Measurements from ENCODE around the gene FABP7. TPM values are rescaled to one million over a fixed set of nuclear protein-coding genes. Genes with fewer than 3 reads are reported as not detected.
"Not testable (repeated sequence)": the region's sequence is repeated elsewhere in the genome, so short reads cannot be mapped to it uniquely, and the experiment has no call there.

Gene FABP7
- total and polyA plus RNA-seq, 3 experiments from 2014 or later, result not detected

- Histone ChIP-seq H3K27me3 (ENCODE audit: insufficient read depth, low read length, poor library complexity, severe bottlenecking) (no peaks in the 10 kb centered on the region), H3K4me1 (ENCODE audit: insufficient read depth, low read length) (no peaks in the 10 kb centered on the region), H3K27ac (ENCODE audit: low read depth, low read length) (no peak overlapping the region), H3K4me3 (ENCODE audit: low read length) (no peak overlapping the region), H3K9me3 (ENCODE audit: low read length) (no peaks in the 10 kb centered on the region), H3K36me3 (ENCODE audit: insufficient read depth, low read length) (no peaks in the 10 kb centered on the region)
- H3K9me3 Mint-ChIP-seq, result peaks cover 0 to 3% (median 0%) of the 10 kb centered on the region in 5 donors
- no peak overlapping the region for H3K27ac Mint-ChIP-seq
- H3K4me1 Mint-ChIP-seq, result no peaks in the 10 kb centered on the region
- H3K27me3 Mint-ChIP-seq, result peaks cover 5% of the 10 kb centered on the region in 2 donors
- no peaks in the 10 kb centered on the region for H3K36me3 Mint-ChIP-seq
- ChIA-PET CTCF (no interaction called here), POLR2A (no interaction called here)
- DNase-seq, result no peak
- H3K4me3 Mint-ChIP-seq, result no peak overlapping the region
Measured at GRCh38 chr6:122740091-122740490, 39.4 kb upstream of the FABP7 start.

DNA sequence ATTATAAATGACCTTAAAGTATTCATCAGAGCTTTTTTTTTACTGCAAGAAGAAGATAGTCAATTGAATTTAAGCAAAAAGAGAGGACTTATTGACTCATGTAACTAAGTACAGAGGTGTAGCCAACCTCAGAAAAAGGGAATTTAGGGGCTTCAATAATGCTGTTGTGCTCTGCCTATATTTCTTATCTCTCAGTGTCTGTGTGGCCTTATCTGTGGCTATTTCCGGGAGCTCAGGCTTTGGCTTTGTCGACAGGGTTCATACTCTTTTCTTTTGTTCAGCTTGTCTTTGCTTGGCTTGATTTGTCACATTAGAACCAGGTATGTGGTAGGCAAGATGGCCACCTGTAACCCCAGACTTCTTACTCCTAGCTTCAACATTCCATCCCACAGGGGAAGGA lies 38.6 kb upstream of the FABP7 start:
- Mint-ChIP-seq H3K9me3 (peaks cover 0 to 3% (median 0%) of the 10 kb centered on the region in 5 donors), H3K27me3 (peaks cover 0 to 5% of the 10 kb centered on the region in 2 donors), H3K27ac (no peak overlapping the region), H3K4me1 (no peaks in the 10 kb centered on the region), H3K36me3 (no peaks in the 10 kb centered on the region), H3K4me3 (no peak overlapping the region)
- no peaks in the 10 kb centered on the region for H3K9me3 ChIP-seq (ENCODE audit: low read length)
- H3K27me3 ChIP-seq (ENCODE audit: insufficient read depth, low read length, poor library complexity, severe bottlenecking), result no peaks in the 10 kb centered on the region
- no peak for DNase-seq
- no peaks in the 10 kb centered on the region for H3K36me3 ChIP-seq (ENCODE audit: insufficient read depth, low read length)
- no peak overlapping the region for H3K4me3 ChIP-seq (ENCODE audit: low read length)
- POLR2A ChIA-PET, result no interaction called here
- CTCF ChIA-PET, result interaction anchor here (1.1 kb wide), 1 partner anchor 98 kb away, joined by 3 read pairs; no protein-coding TSS in a partner anchor
- no peaks in the 10 kb centered on the region for H3K4me1 ChIP-seq (ENCODE audit: insufficient read depth, low read length)
- no peak overlapping the region for H3K27ac ChIP-seq (ENCODE audit: low read depth, low read length)

GRCh38 chr6:122744247-122744646 lies 35.3 kb upstream of the FABP7 start:
- H3K36me3 ChIP-seq (ENCODE audit: insufficient read depth, low read length); DNase-seq; H3K27ac ChIP-seq (ENCODE audit: low read depth, low read length); H3K9me3 ChIP-seq (ENCODE audit: low read length); H3K27me3 Mint-ChIP-seq; H3K4me1 ChIP-seq (ENCODE audit: insufficient read depth, low read length); H3K27ac Mint-ChIP-seq; CTCF ChIA-PET; H3K36me3 Mint-ChIP-seq; H3K27me3 ChIP-seq (ENCODE audit: insufficient read depth, low read length, poor library complexity, severe bottlenecking); POLR2A ChIA-PET; H3K4me3 ChIP-seq (ENCODE audit: low read length); H3K9me3 Mint-ChIP-seq; H3K4me3 Mint-ChIP-seq; H3K4me1 Mint-ChIP-seq: not testable (repeated sequence)

DNA sequence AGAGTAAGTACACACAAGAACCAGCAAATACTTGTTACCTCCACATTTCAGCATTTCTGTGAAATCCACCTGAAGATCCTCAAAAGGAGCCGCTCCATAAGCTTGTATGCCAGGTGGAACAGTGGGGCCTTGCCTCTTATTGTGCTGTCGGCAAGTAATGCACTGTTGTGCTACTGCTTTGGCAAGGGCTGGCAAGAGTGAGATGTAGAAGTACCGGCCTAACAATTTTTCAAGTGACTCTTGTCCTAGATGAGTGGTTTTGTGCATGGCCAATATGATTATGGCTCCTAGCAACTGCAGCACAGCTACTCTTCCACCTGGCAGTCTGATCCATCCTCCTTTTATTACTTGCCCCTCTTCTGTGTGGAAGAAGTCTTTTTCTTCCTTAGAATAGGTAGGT lies 34.7 kb upstream of the FABP7 start:
- H3K4me1 Mint-ChIP-seq, CTCF ChIA-PET, POLR2A ChIA-PET: not testable (repeated sequence)

GRCh38 chr6:122746688-122747087 lies 32.8 kb upstream of the FABP7 start:
- no peaks in the 10 kb centered on the region for H3K27me3 ChIP-seq (ENCODE audit: insufficient read depth, low read length, poor library complexity, severe bottlenecking)
- no peaks in the 10 kb centered on the region for H3K36me3 ChIP-seq (ENCODE audit: insufficient read depth, low read length)
- Mint-ChIP-seq H3K4me1 (peaks cover 9 to 13% (median 12%) of the 10 kb centered on the region in 3 donors), H3K27ac (no peak overlapping the region), H3K9me3 (peaks cover 0 to 2% (median 0%) of the 10 kb centered on the region in 5 donors), H3K27me3 (peaks cover 0 to 3% of the 10 kb centered on the region in 2 donors), H3K36me3 (no peaks in the 10 kb centered on the region), H3K4me3 (no peak overlapping the region)
- CTCF ChIA-PET, result no interaction called here
- POLR2A ChIA-PET, result no interaction called here
- no peak overlapping the region for H3K4me3 ChIP-seq (ENCODE audit: low read length)
- H3K4me1 ChIP-seq (ENCODE audit: insufficient read depth, low read length), result peaks cover 4% of the 10 kb centered on the region
- no peaks in the 10 kb centered on the region for H3K9me3 ChIP-seq (ENCODE audit: low read length)
- H3K27ac ChIP-seq (ENCODE audit: low read depth, low read length), result no peak overlapping the region
- DNase-seq, result no peak

More for the DNA sequence above, 34.7 kb upstream of the FABP7 start:
- H3K27ac ChIP-seq (ENCODE audit: low read depth, low read length); H3K4me1 ChIP-seq (ENCODE audit: insufficient read depth, low read length); H3K36me3 ChIP-seq (ENCODE audit: insufficient read depth, low read length); DNase-seq; H3K4me3 ChIP-seq (ENCODE audit: low read length); H3K4me3 Mint-ChIP-seq; H3K27ac Mint-ChIP-seq; H3K36me3 Mint-ChIP-seq; H3K27me3 Mint-ChIP-seq; H3K27me3 ChIP-seq (ENCODE audit: insufficient read depth, low read length, poor library complexity, severe bottlenecking); H3K9me3 Mint-ChIP-seq; H3K9me3 ChIP-seq (ENCODE audit: low read length): not testable (repeated sequence)

DNA sequence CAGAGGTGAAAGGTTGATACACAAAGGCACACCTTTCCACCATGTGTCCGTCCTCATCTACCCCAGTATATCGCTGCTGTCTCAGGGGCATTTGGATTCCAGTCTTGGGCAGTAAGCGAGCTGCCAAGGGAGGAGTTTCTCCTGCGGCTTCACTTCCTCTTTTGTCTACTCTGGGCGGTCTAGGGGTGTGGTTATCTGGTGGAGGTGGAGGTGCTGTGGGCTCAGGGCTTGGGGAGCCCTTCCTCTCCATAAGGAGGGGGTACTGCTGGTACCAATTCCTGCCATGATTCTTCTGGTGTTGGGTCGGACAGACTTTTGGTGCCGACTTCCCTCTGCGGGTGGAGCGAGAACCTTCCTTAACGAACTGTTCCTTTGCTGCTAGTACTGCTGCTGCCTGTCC lies 31.9 kb upstream of the FABP7 start:
- peaks cover 0 to 3% of the 10 kb centered on the region in 2 donors for H3K27me3 Mint-ChIP-seq
- ChIA-PET POLR2A (no interaction called here), CTCF (no interaction called here)
- H3K27ac ChIP-seq (ENCODE audit: low read depth, low read length), result no peak overlapping the region
- DNase-seq, result no peak
- H3K9me3 Mint-ChIP-seq, result peaks cover 0 to 2% (median 0%) of the 10 kb centered on the region in 5 donors
- peaks cover 13 to 21% (median 15%) of the 10 kb centered on the region in 3 donors for H3K4me1 Mint-ChIP-seq
- H3K9me3 ChIP-seq (ENCODE audit: low read length), result no peaks in the 10 kb centered on the region
- no peak overlapping the region for H3K4me3 ChIP-seq (ENCODE audit: low read length)
- H3K27ac Mint-ChIP-seq, result no peak overlapping the region
- H3K36me3 Mint-ChIP-seq, result no peaks in the 10 kb centered on the region
- no peak overlapping the region for H3K4me3 Mint-ChIP-seq
- H3K4me1 ChIP-seq (ENCODE audit: insufficient read depth, low read length), result peaks cover 4% of the 10 kb centered on the region
- H3K27me3 ChIP-seq (ENCODE audit: insufficient read depth, low read length, poor library complexity, severe bottlenecking), result no peaks in the 10 kb centered on the region
- no peaks in the 10 kb centered on the region for H3K36me3 ChIP-seq (ENCODE audit: insufficient read depth, low read length)

GRCh38 chr6:122748945-122749344 lies 30.6 kb upstream of the FABP7 start:
- H3K4me3 Mint-ChIP-seq; H3K27me3 Mint-ChIP-seq; CTCF ChIA-PET; DNase-seq; POLR2A ChIA-PET; H3K4me3 ChIP-seq (ENCODE audit: low read length); H3K9me3 Mint-ChIP-seq; H3K4me1 ChIP-seq (ENCODE audit: insufficient read depth, low read length); H3K36me3 Mint-ChIP-seq; H3K27ac Mint-ChIP-seq; H3K9me3 ChIP-seq (ENCODE audit: low read length); H3K36me3 ChIP-seq (ENCODE audit: insufficient read depth, low read length); H3K27me3 ChIP-seq (ENCODE audit: insufficient read depth, low read length, poor library complexity, severe bottlenecking); H3K27ac ChIP-seq (ENCODE audit: low read depth, low read length): not testable (repeated sequence)
- peaks cover 15 to 30% (median 19%) of the 10 kb centered on the region in 3 donors for H3K4me1 Mint-ChIP-seq

- no peaks in the 10 kb centered on the region for H3K36me3 ChIP-seq (ENCODE audit: insufficient read depth, low read length)
- ChIA-PET POLR2A (no interaction called here), CTCF (no interaction called here)
- Mint-ChIP-seq H3K36me3 (no peaks in the 10 kb centered on the region), H3K4me3 (no peak overlapping the region), H3K27ac (no peak overlapping the region), H3K27me3 (no peaks in the 10 kb centered on the region), H3K9me3 (peaks cover 0 to 2% (median 0%) of the 10 kb centered on the region in 5 donors), H3K4me1 (peaks cover 15 to 30% (median 19%) of the 10 kb centered on the region in 3 donors)
- H3K4me3 ChIP-seq (ENCODE audit: low read length), result no peak overlapping the region
- peaks cover 4% of the 10 kb centered on the region for H3K4me1 ChIP-seq (ENCODE audit: insufficient read depth, low read length)
- no peak for DNase-seq
- no peak overlapping the region for H3K27ac ChIP-seq (ENCODE audit: low read depth, low read length)
- H3K27me3 ChIP-seq (ENCODE audit: insufficient read depth, low read length, poor library complexity, severe bottlenecking), result no peaks in the 10 kb centered on the region
- no peaks in the 10 kb centered on the region for H3K9me3 ChIP-seq (ENCODE audit: low read length)
Measured at GRCh38 chr6:122749451-122750050, 30.0 kb upstream of the FABP7 start.
